A549 (cell line): Measurements from ENCODE around the gene RERE. TPM values are rescaled to one million over a fixed set of nuclear protein-coding genes. Genes with fewer than 3 reads are reported as not detected.

Experiments
- ATAC-seq, 2 experiments: fragments of 200-7000 bp in 1 of 2; fragments of >200 bp in 1 of 2; cut with Nextera tagmentation in 1 of 2; cut with Tn5 transposase in 1 of 2; 3 replicates each; pipeline versions ENCODE4 v1.8.0 to v1.9.1; 2018 to 2020; ENCODE audit warnings: mild to moderate bottlenecking in 1 of 2, moderate library complexity in 1 of 2
- CTCF ChIA-PET: fragments of 300-600 bp; sonication (Branson Sonifier 250); formaldehyde crosslinking; extraction: SDS; loops from one replicate; lab custom pipeline; 2021; ENCODE audit warnings: antibody characterized with exemption, inconsistent platforms; lab: Yijun Ruan, JAX
- POLR2A ChIA-PET: fragments of 350-600 bp; formaldehyde crosslinking; extraction: SDS; loops from one replicate; lab custom pipeline; 2021; ENCODE audit warnings: antibody characterized with exemption, inconsistent platforms; lab: Yijun Ruan, JAX
- DNase-seq, 2 experiments: peaks; one replicate each; pipeline versions ENCODE4 v3.0.0 to v3.0.0-alpha.2; 2011 to 2016; ENCODE audit warnings: low read depth in 1 of 2, low spot score in 1 of 2
- FAIRE-seq: peaks from 2 replicates; lab custom pipeline; 2011; peaks lifted over from hg19 to GRCh38; lab: Jason Lieb, UNC
- H3K27ac ChIP-seq, 2 experiments: fragments of >200 bp; sonication (Bioruptor Twin); formaldehyde crosslinking; 3 replicates each; pipeline ENCODE4 v1.5.1; 2016 to 2017
- H3K4me1 ChIP-seq: fragments of >200 bp; sonication (Bioruptor Twin); formaldehyde crosslinking; 3 replicates; pipeline ENCODE4 v1.6.1; 2016
- H3K4me2 ChIP-seq: fragments of >200 bp; sonication (Bioruptor Twin); formaldehyde crosslinking; 3 replicates; pipeline ENCODE4 v1.6.1; 2016
- H3K4me3 ChIP-seq: fragments of >200 bp; sonication (Bioruptor Twin); formaldehyde crosslinking; 3 replicates; pipeline ENCODE4 v1.5.1; 2016
- H3K9me3 ChIP-seq: fragments of >200 bp; sonication (Bioruptor Twin); formaldehyde crosslinking; 3 replicates; pipeline ENCODE4 v1.6.1; 2016
- BHLHE40 ChIP-seq: IDR thresholded peaks from 2 replicates; pipeline ENCODE4 v1.6.1; 2012; ENCODE audit warnings: low read depth, low read length, inconsistent platforms
- CBX8 ChIP-seq: fragments of 200-600 bp; sonication (generic); IDR thresholded peaks from 2 replicates; pipeline ENCODE4 v1.6.1; 2016
- CEBPB ChIP-seq, 2 experiments: fragments of >200 bp in 1 of 2; sonication (Bioruptor Twin) in 1 of 2; formaldehyde crosslinking in 1 of 2; IDR thresholded peaks; 2 replicates each; pipeline ENCODE4 v1.6.1; 2012 to 2016
- HMGXB4 ChIP-seq: fragments of 250-450 bp; sonication (Bioruptor Pico); IDR thresholded peaks from 2 replicates; pipeline ENCODE4 v1.5.0; 2021; ENCODE audit warnings: mild to moderate bottlenecking, moderate library complexity, borderline replicate concordance
- HOXB13 ChIP-seq: fragments of 250-450 bp; sonication (Bioruptor Pico); IDR thresholded peaks from 2 replicates; pipeline ENCODE4 v1.5.0; 2020; ENCODE audit warnings: low read depth, mild to moderate bottlenecking, moderate library complexity
- NFE2L2 ChIP-seq: fragments of 150-350 bp; conservative IDR thresholded peaks from 2 replicates; pipeline ENCODE4 v1.6.1; 2014; ENCODE audit warnings: low read length
- POLR2AphosphoS2 ChIP-seq: conservative IDR thresholded peaks from 2 replicates; pipeline ENCODE4 v1.6.1; 2012; ENCODE audit warnings: low read length, improper control_type of control experiment, inconsistent platforms
- REST ChIP-seq: fragments of 200-600 bp; sonication (generic); IDR thresholded peaks from 2 replicates; pipeline ENCODE4 v1.6.1; 2016; ENCODE audit warnings: antibody characterized with exemption, mild to moderate bottlenecking, moderate library complexity
- RNF2 ChIP-seq: fragments of 200-600 bp; sonication (generic); IDR thresholded peaks from 2 replicates; pipeline ENCODE4 v1.6.1; 2016; ENCODE audit warnings: low read depth, mild to moderate bottlenecking, antibody characterized with exemption, moderate library complexity, borderline replicate concordance
- SREBF2 ChIP-seq: fragments of 450-650 bp; IDR thresholded peaks from 2 replicates; pipeline ENCODE4 v1.6.1; 2014; ENCODE audit warnings: mild to moderate bottlenecking, moderate library complexity
- ZNF302 ChIP-seq: fragments of 250-450 bp; sonication (Bioruptor Pico); IDR thresholded peaks from 2 replicates; pipeline ENCODE4 v1.9.0; 2021; ENCODE audit warnings: inconsistent platforms, mild to moderate bottlenecking, moderate library complexity
- WGBS: methylation state at CpG from one replicate; pipeline ENCODE4 v1.1.6; 2017; ENCODE audit errors: missing lambda C conversion rate; 5-methylcytosine and 5-hydroxymethylcytosine counted together
- polyA plus RNA-seq, 4 experiments: library from polyadenylated mRNA; depleted of rRNA in 3 of 4; stranded (reverse); fragments of >200 nt; fragmentation: RNase III in 1 of 4; extraction: RNeasy Plus Mini Kit Qiagen cat#74134 plus additional on column Dnase treatment in 1 of 4; gene quantifications; 2 replicates in 3 of 4; 3 replicates in 1 of 4; pipeline ENCODE4 v1.2.3, GENCODE V29; 2011 to 2017
- TF ChIP-seq, protein P1 (sequence below): IDR thresholded peaks from 2 replicates; pipeline ENCODE4 v1.6.1; 2012

The RERE gene
- polyA plus RNA-seq, 2 of the 4 experiments (the other 2 are of a cell fraction): 12.6 to 28.6 TPM

DNA sequence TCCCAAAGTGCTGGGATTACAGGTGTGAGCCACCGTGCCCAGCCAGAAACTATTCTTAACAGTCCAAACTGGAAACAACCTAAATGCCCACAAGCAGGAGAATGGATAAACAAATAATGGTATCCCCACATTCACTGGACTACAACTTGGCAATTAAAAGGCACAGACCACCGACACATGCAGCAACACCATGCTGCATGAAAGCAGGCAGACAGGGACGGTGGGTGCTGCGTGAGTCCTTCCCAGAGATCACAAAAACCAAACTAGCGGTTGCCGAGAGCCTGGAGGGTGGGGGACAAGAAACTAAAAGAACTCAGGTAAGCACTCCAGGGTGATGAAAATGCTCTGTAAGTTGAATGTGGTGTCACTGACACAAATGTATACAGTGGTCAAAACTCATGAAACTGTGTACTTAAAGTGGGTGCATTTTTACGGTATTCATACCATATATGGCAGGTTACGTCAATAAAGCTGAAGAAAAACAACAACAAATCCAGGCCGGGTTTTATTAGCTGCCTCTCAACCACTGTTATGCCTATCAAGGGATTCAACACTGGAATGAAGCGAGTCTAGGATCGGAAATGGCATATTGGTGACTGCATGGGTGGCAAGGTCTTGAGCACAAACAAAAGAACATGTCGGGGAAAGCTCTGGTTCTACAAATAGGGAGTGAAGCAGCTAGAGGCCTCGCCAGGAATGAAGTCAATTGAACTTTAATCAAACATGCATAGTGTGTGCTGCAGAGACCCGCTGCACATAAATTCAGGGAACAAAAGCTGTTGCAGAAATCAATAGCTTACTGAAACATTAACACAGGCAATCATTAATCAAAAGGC lies 447.2 kb downstream of the RERE start:
- no peak overlapping the region for H3K4me2 ChIP-seq
- no peak for FAIRE-seq
- H3K9me3 ChIP-seq: no peaks in the 10 kb centered on the region
- POLR2A ChIA-PET: no interaction called here
- TF ChIP-seq ZNF302 (CRISPR knock-in tag): no peak
- H3K4me1 ChIP-seq: 0 out of 3 replicates have a peak, but pooled peaks cover 3% of the 10 kb centered on the region
- ATAC-seq: no peak
- WGBS: 88% methylated on average over 14 of the region's 14 CpGs
- H3K4me3 ChIP-seq: no peak overlapping the region
- DNase-seq: no peak
- H3K27ac ChIP-seq: no peak overlapping the region
- CTCF ChIA-PET: interaction anchor here (0.6 to 2.0 kb wide), 6 partner anchors 13 to 422 kb away, joined by 3 to 5 read pairs (median 4); no protein-coding TSS in a partner anchor

DNA sequence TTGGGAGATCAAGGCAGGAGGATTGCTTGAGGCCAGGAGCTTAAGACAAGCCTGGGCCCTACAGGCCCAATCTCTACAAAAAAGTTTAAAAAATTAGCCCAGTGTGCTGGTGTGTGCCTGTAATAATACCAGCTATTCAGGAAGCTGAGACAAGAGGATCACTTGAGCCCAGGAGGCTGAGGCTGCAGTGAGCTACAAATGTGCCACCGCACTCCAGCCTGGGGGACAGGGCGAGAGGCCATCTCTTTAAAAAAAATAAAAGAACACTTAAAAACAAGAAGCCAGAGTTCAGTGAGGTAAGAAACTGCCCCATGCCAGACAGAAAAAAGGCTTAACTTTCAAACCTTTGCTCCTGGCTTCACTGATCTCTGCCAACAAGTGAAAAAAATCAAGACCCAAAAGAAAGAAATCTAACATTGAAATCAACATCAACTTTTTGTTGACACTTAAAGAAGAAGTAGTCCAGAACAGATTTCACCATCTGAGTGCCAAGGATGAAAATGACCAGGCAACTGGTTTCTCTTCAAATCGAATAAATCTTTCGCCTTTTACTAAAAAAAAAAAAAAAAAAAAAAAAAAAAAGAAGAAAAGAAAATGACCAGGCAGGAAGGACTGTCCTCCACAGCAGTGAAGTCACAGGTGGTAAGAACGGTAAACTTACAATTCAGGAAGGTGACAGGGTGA lies 448.3 kb downstream of the RERE start:
- ChIA-PET CTCF (interaction anchor here (1.4 kb wide), 1 partner anchor 393 kb away, joined by 4 read pairs; no protein-coding TSS in a partner anchor), POLR2A (no interaction called here)
- Histone ChIP-seq H3K4me3 (no peak overlapping the region), H3K27ac (no peak overlapping the region), H3K4me2 (no peak overlapping the region), H3K4me1 (peaks cover 7% of the 10 kb centered on the region; the same call in 1 of the 3 replicates), H3K9me3 (no peaks in the 10 kb centered on the region)
- WGBS: 94% methylated on average over 5 of the region's 5 CpGs
- DNase-seq (no peak), ATAC-seq (no peak), FAIRE-seq (no peak)
- no peak for TF ChIP-seq HOXB13 (CRISPR knock-in tag)
- no peak for TF ChIP-seq POLR2AphosphoS2

GRCh38 chr1:8367571-8368194 lies 449.8 kb downstream of the RERE start:
- Histone ChIP-seq H3K9me3 (no peaks in the 10 kb centered on the region), H3K4me2 (no peak overlapping the region), H3K4me3 (no peak overlapping the region), H3K4me1 (peaks cover 4% of the 10 kb centered on the region; the same call in 1 of the 3 replicates), H3K27ac (no peak overlapping the region)
- CTCF ChIA-PET: interaction anchor here (0.6 to 1.4 kb wide), 5 partner anchors 12 to 392 kb away, joined by 3 to 4 read pairs (median 3); no protein-coding TSS in a partner anchor
- FAIRE-seq: no peak
- no peak for ATAC-seq
- 91% methylated on average over 8 of the region's 8 CpGs for WGBS
- POLR2A ChIA-PET: no interaction called here
- DNase-seq: no peak
- TF ChIP-seq RNF2: no peak
- TF ChIP-seq CEBPB (IDR thresholded peaks at IDR 0.05): no peak
- TF ChIP-seq BHLHE40: no peak
- TF ChIP-seq NFE2L2: no peak
- no peak for TF ChIP-seq SREBF2
- TF ChIP-seq CBX8: no peak
- TF ChIP-seq REST: no peak
- TF ChIP-seq HMGXB4 (CRISPR knock-in tag): no peak
- TF ChIP-seq, protein P1, sequence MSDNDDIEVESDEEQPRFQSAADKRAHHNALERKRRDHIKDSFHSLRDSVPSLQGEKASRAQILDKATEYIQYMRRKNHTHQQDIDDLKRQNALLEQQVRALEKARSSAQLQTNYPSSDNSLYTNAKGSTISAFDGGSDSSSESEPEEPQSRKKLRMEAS: no peak
